Spleen (tissue), 11 donors: ENCODE results near the gene BCL7C. TPM values are rescaled to one million over a fixed set of nuclear protein-coding genes. Genes with fewer than 3 reads are reported as not detected.

Experiments
- DNase-seq: peaks from one replicate; pipeline ENCODE4 v3.0.0-alpha.2; 2020
- H3K27ac ChIP-seq, 8 donors: fragments of 200-600 bp; sonication (generic) in 7 of 8; 1 replicate in 4 of 8; 2 replicates in 4 of 8; pipeline versions ENCODE4 v1.5.0 to v1.8.0; 2016 to 2021; ENCODE audit warnings: inconsistent platforms in 4 of 8, mild to moderate bottlenecking in 4 of 8, moderate library complexity in 1 of 8
- H3K27me3 ChIP-seq, 7 donors: fragments of 200-600 bp; sonication (generic) in 6 of 7; replicated peaks in 1 of 7; 1 replicate in 4 of 7; 2 replicates in 3 of 7; pipeline versions ENCODE4 v1.5.0 to v1.8.0; 2016 to 2021; ENCODE audit warnings: inconsistent platforms in 3 of 7, mild to moderate bottlenecking in 1 of 7
- H3K36me3 ChIP-seq, 6 donors: fragments of 200-600 bp; sonication (generic) in 5 of 6; 1 replicate in 4 of 6; 2 replicates in 2 of 6; pipeline versions ENCODE4 v1.5.0 to v1.8.0; 2016 to 2021; ENCODE audit warnings: inconsistent platforms in 2 of 6
- H3K4me1 ChIP-seq, 6 donors: fragments of 200-600 bp; sonication (generic) in 5 of 6; 1 replicate in 3 of 6; 2 replicates in 3 of 6; pipeline versions ENCODE4 v1.5.0 to v1.8.0; 2016 to 2021; ENCODE audit warnings: inconsistent platforms in 3 of 6
- H3K4me3 ChIP-seq, 8 donors: fragments of 200-600 bp; sonication (generic) in 7 of 8; 1 replicate in 4 of 8; 2 replicates in 4 of 8; pipeline versions ENCODE4 v1.5.0 to v1.8.0; 2016 to 2021; ENCODE audit warnings: inconsistent platforms in 4 of 8, mild to moderate bottlenecking in 4 of 8, moderate library complexity in 2 of 8
- H3K9me3 ChIP-seq, 8 donors: fragments of 200-600 bp; sonication (generic) in 7 of 8; 1 replicate in 4 of 8; 2 replicates in 4 of 8; pipeline versions ENCODE4 v1.5.0 to v1.8.0; 2016 to 2021; ENCODE audit warnings: inconsistent platforms in 4 of 8
- CTCF ChIP-seq, 11 experiments: fragments of 200-600 bp in 7 of 11; fragments of 450-650 bp in 4 of 11; sonication (generic) in 4 of 11; IDR thresholded peaks in 8 of 11; conservative IDR thresholded peaks in 3 of 11; 1 replicate in 7 of 11; 2 replicates in 4 of 11; pipeline versions ENCODE4 v1.4.0 to v1.8.0; 2016 to 2021; ENCODE audit warnings: antibody characterized with exemption in 11 of 11, inconsistent platforms in 4 of 11, mild to moderate bottlenecking in 1 of 11
- POLR2A ChIP-seq, 3 donors: fragments of 450-650 bp; IDR thresholded peaks; one replicate each; pipeline ENCODE4 v1.5.1; 2017; ENCODE audit warnings: antibody characterized with exemption in 3 of 3, mild to moderate bottlenecking in 1 of 3
- POLR2AphosphoS5 ChIP-seq, 3 donors: sonication (generic); formaldehyde crosslinking; IDR thresholded peaks; one replicate each; pipeline ENCODE4 v1.5.1; 2017; ENCODE audit warnings: antibody characterized with exemption in 3 of 3
- WGBS, 5 donors: extraction: QIAGEN DNeasy Blood & Tissue Kit in 3 of 5; methylation state at CpG; one replicate each; pipeline versions ENCODE4 v1.1.5 to v1.1.7; 2013 to 2018; 5-methylcytosine and 5-hydroxymethylcytosine counted together
- intact Hi-C: fragments of 100-400 bp; cut with DNase I; formaldehyde crosslinking; loops from one replicate; pipeline ENCODE4 v1.15.0; 2023; ENCODE audit warnings: low total_unique reads
- polyA plus RNA-seq, 3 donors: library from polyadenylated mRNA; stranded (reverse); fragments of 200-250 nt; gene quantifications; one replicate each; pipeline ENCODE4 v1.2.1, GENCODE V29; 2013
- total RNA-seq, 7 donors: library from RNA; depleted of rRNA in 3 of 7; stranded (reverse); fragments of >200 nt in 3 of 7; fragmentation: NEBNext Ultra II Directional in 4 of 7; extraction: Animal tissue kit (Norgen Biotek cat#: 25700) in 4 of 7; gene quantifications; one replicate each; pipeline versions ENCODE4 v1.1.0 to v1.2.1, GENCODE V29; 2016 to 2021
- donor health status: healthy with polysubstance abuse.
- donor health status: DM: no; HTN: no; CAD: no; lungs with moderate emphysema.
- donor health status: DM: no; HTN: no; CAD: no.
- donor health status: Bipolar disorder and iron deficiency.
- donor health status: healthy.
- donor health status: DM: no; HTN: no; CAD: no.
- donor health status: DM: yes; HTN: yes; CAD: no.

BCL7C gene
- total and polyA plus RNA-seq, 10 donors = 15.5 to 38.7 (median 22.9) TPM

- H3K27ac ChIP-seq = no peak overlapping the region
- DNase-seq = no peak
- H3K27me3 ChIP-seq = no peaks in the 10 kb centered on the region
- H3K9me3 ChIP-seq = no peaks in the 10 kb centered on the region
- intact Hi-C loops = no loop called here
- no peaks in the 10 kb centered on the region for H3K4me1 ChIP-seq
- 89 to 98% (median 93%) methylated on average over 2 of the region's 2 CpGs for WGBS, 5 donors
- TF ChIP-seq CTCF (IDR thresholded peaks at IDR 0.05 in 8 of 11, conservative IDR thresholded peaks at IDR 0.05 in 3 of 11) (no peak), POLR2AphosphoS5 (IDR thresholded peaks at IDR 0.05) (no peak), POLR2A (IDR thresholded peaks at IDR 0.05) (no peak)
- peaks cover 0 to 6% (median 0%) of the 10 kb centered on the region in 6 donors for H3K36me3 ChIP-seq
- H3K4me3 ChIP-seq = no peak overlapping the region
These were observed 40.1 kb downstream of the BCL7C start for GRCh38 chr16:30853758-30854157.

GRCh38 chr16:30850246-30850645 is 43.6 kb downstream of the BCL7C start:
- Histone ChIP-seq H3K27me3 (no peaks in the 10 kb centered on the region), H3K36me3 (peaks cover 0 to 6% (median 0%) of the 10 kb centered on the region in 6 donors), H3K9me3 (no peaks in the 10 kb centered on the region), H3K4me3 (no peak overlapping the region), H3K4me1 (peaks cover 1 to 6% (median 2%) of the 10 kb centered on the region in 6 donors), H3K27ac (no peak overlapping the region)
- 59 to 87% (median 75%) methylated on average over 1 of the region's 1 CpG for WGBS, 5 donors
- DNase-seq = no peak
- intact Hi-C loops = no loop called here
- TF ChIP-seq CTCF (IDR thresholded peaks at IDR 0.05 in 8 of 11, conservative IDR thresholded peaks at IDR 0.05 in 3 of 11) (no peak), POLR2A (IDR thresholded peaks at IDR 0.05) (no peak), POLR2AphosphoS5 (IDR thresholded peaks at IDR 0.05) (no peak)

GRCh38 chr16:30846649-30847402 is 47.1 kb downstream of the BCL7C start:
- 86 to 100% (median 88%) methylated on average over 4 of the region's 4 CpGs for WGBS, 5 donors
- Histone ChIP-seq H3K9me3 (no peaks in the 10 kb centered on the region), H3K4me3 (no peak overlapping the region), H3K4me1 (peaks cover 6 to 17% (median 11%) of the 10 kb centered on the region in 6 donors), H3K36me3 (peaks cover 0 to 4% (median 0%) of the 10 kb centered on the region in 6 donors), H3K27ac (no peak overlapping the region), H3K27me3 (no peaks in the 10 kb centered on the region)
- TF ChIP-seq POLR2A (IDR thresholded peaks at IDR 0.05) (no peak), POLR2AphosphoS5 (IDR thresholded peaks at IDR 0.05) (no peak), CTCF (IDR thresholded peaks at IDR 0.05 in 8 of 11, conservative IDR thresholded peaks at IDR 0.05 in 3 of 11) (no peak)
- intact Hi-C loops = loop anchor here (10.0 kb wide), 1 partner anchor 62 kb away; the partner anchor contains the start of gene ZNF629
- DNase-seq = no peak

DNA sequence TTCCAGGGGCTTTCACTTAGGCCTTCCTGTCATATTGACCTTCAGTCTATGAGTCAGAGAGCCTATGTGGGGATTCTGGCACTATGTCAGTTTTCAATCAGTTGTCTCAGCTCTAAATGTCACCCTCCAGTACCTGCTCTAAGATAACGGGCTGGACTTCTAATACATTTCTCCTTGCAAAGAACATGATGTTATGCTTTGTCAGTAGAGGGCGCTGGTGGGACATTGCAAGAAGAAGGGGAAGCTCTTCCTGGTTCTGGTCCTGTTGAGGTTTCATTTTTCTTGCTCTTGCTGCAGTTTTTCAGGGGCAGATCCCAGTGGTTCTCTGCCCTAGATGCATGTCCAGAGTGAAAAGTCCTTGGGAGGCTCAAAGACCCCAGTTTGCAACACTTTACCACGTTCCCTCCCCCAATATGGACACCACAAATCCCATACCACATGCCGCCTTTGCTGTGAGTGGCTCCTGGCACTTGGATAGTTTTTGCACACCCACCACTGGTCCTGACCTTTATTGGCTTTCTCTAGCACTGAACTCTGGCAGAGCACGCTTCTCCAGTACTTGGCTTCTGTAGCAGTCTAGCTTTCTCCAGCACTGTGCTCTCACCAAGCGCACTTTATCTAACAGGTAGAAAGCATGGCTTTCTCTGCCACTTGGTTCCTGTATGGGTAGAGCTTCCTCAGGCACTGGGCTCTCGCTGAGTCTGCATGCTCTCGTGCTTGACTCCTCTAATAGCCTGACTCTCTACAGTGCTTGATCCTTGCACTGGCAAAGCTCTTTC is 49.0 kb downstream of the BCL7C start:
- no peak for DNase-seq
- no peak for TF ChIP-seq POLR2A (IDR thresholded peaks at IDR 0.05)
- TF ChIP-seq POLR2AphosphoS5 (IDR thresholded peaks at IDR 0.05) = peak in 1 of 3 donors; percentile 23
- TF ChIP-seq CTCF (IDR thresholded peaks at IDR 0.05 in 8 of 11, conservative IDR thresholded peaks at IDR 0.05 in 3 of 11) = peak; percentile 68 to 93 (median 83)
- WGBS, 5 donors = 30 to 41% (median 39%) methylated on average over 8 of the region's 8 CpGs
- Histone ChIP-seq H3K9me3 (no peaks in the 10 kb centered on the region), H3K4me1 (peaks cover 6 to 17% (median 11%) of the 10 kb centered on the region in 6 donors), H3K27ac (peak overlapping the region in 7 of 8 donors; percentile 2 to 72 (median 47)), H3K27me3 (no peaks in the 10 kb centered on the region), H3K4me3 (peak overlapping the region in 4 of 8 donors; percentile 16 to 49 (median 20)), H3K36me3 (no peaks in the 10 kb centered on the region)
- intact Hi-C loops = loop anchor here (2.0 to 10.0 kb wide), 2 partner anchors 60 to 76 kb away; partner anchors contain the start of gene ZNF629
